ENCODE results near the gene MEGF6. TPM values are rescaled to one million over a fixed set of nuclear protein-coding genes. Genes with fewer than 3 reads are reported as not detected.

Gene MEGF6
- total RNA-seq, 1 donor: 2.2 TPM

GRCh38 chr1:3504151-3504821, 107.0 kb downstream of the MEGF6 start:
- no peak overlapping the region for H3K4me3 ChIP-seq (ENCODE audit: low read depth, low read length)
- peak; percentile 19 for DNase-seq (ENCODE audit: low read depth)
- TF ChIP-seq CTCF (IDR thresholded peaks at IDR 0.05; ENCODE audit: insufficient read depth, low read depth, low read length): no peak

GRCh38 chr1:3503525-3503886, 107.8 kb downstream of the MEGF6 start:
- no peak for DNase-seq (ENCODE audit: low read depth)
- no peak overlapping the region for H3K4me3 ChIP-seq (ENCODE audit: low read depth, low read length)
- TF ChIP-seq CTCF (IDR thresholded peaks at IDR 0.05; ENCODE audit: insufficient read depth, low read depth, low read length): no peak

GRCh38 chr1:3502641-3503524, 108.4 kb downstream of the MEGF6 start:
- no peak for DNase-seq (ENCODE audit: low read depth)
- H3K4me3 ChIP-seq (ENCODE audit: low read depth, low read length): no peak overlapping the region
- TF ChIP-seq CTCF (IDR thresholded peaks at IDR 0.05; ENCODE audit: insufficient read depth, low read depth, low read length): no peak

GRCh38 chr1:3501856-3502640, 109.3 kb downstream of the MEGF6 start:
- no peak overlapping the region for H3K4me3 ChIP-seq (ENCODE audit: low read depth, low read length)
- TF ChIP-seq CTCF (IDR thresholded peaks at IDR 0.05; ENCODE audit: insufficient read depth, low read depth, low read length): no peak
- DNase-seq (ENCODE audit: low read depth): peak; percentile 30

GRCh38 chr1:3501437-3501836, 109.9 kb downstream of the MEGF6 start:
- no peak overlapping the region for H3K4me3 ChIP-seq (ENCODE audit: low read depth, low read length)
- no peak for TF ChIP-seq CTCF (IDR thresholded peaks at IDR 0.05; ENCODE audit: insufficient read depth, low read depth, low read length)
- DNase-seq (ENCODE audit: low read depth): no peak

- no peak for TF ChIP-seq CTCF (IDR thresholded peaks at IDR 0.05; ENCODE audit: insufficient read depth, low read depth, low read length)
- no peak overlapping the region for H3K4me3 ChIP-seq (ENCODE audit: low read depth, low read length)
- DNase-seq (ENCODE audit: low read depth): no peak
These were observed 111.0 kb downstream of the MEGF6 start for GRCh38 chr1:3500265-3500835.
